TTC549 (cell line): ENCODE results near the gene CAST.
"Not testable (repeated sequence)": the region's sequence is repeated elsewhere in the genome, so short reads cannot be mapped to it uniquely, and the experiment has no call there.

ENCODE experiments used
- FAIRE-seq: peaks from 2 replicates; lab custom pipeline; 2012; peaks lifted over from hg19 to GRCh38; lab: Jason Lieb, UNC

Gene CAST

GRCh38 chr5:96661855-96662724 lies at the start of gene CAST:
Gene CAST (plus strand): TSS chr5:96662376. CDS start chr5:96662423, 47 bp downstream.
- no peak for FAIRE-seq

GRCh38 chr5:96614110-96614691 lies 48.0 kb upstream of the CAST start:
- FAIRE-seq: no peak

- no peak for FAIRE-seq
Measured at GRCh38 chr5:96615223-96615622, 47.0 kb upstream of the CAST start.

- FAIRE-seq: no peak
Measured at GRCh38 chr5:96616801-96617200, 45.4 kb upstream of the CAST start.

- FAIRE-seq: not testable (repeated sequence)
Measured at GRCh38 chr5:96618311-96619016, 43.7 kb upstream of the CAST start.

- FAIRE-seq: no peak
Measured at GRCh38 chr5:96619946-96620345, 42.2 kb upstream of the CAST start.

GRCh38 chr5:96624596-96624995 lies 37.6 kb upstream of the CAST start:
- FAIRE-seq: no peak

- FAIRE-seq: no peak
Measured at GRCh38 chr5:96625365-96625764, 36.8 kb upstream of the CAST start.

- FAIRE-seq: no peak
Measured at GRCh38 chr5:96626956-96627355, 35.2 kb upstream of the CAST start.

GRCh38 chr5:96627792-96628398 lies 34.3 kb upstream of the CAST start:
- FAIRE-seq: no peak

GRCh38 chr5:96628406-96628805 lies 33.8 kb upstream of the CAST start:
- no peak for FAIRE-seq

GRCh38 chr5:96629774-96630173 lies 32.4 kb upstream of the CAST start:
- no peak for FAIRE-seq

GRCh38 chr5:96633820-96634219 lies 28.4 kb upstream of the CAST start:
- no peak for FAIRE-seq

GRCh38 chr5:96634881-96635280 lies 27.3 kb upstream of the CAST start:
- no peak for FAIRE-seq

GRCh38 chr5:96636046-96636445 lies 26.1 kb upstream of the CAST start:
- no peak for FAIRE-seq

- FAIRE-seq: no peak
Measured at GRCh38 chr5:96636594-96636993, 25.6 kb upstream of the CAST start.

- no peak for FAIRE-seq
Measured at GRCh38 chr5:96637196-96637595, 25.0 kb upstream of the CAST start.

GRCh38 chr5:96638561-96638960 lies 23.6 kb upstream of the CAST start:
- no peak for FAIRE-seq

- no peak for FAIRE-seq
Measured at GRCh38 chr5:96640696-96641095, 21.5 kb upstream of the CAST start.

- FAIRE-seq: no peak
Measured at GRCh38 chr5:96641368-96642280, 20.6 kb upstream of the CAST start.

GRCh38 chr5:96642281-96642640 lies 19.9 kb upstream of the CAST start:
- no peak for FAIRE-seq

- no peak for FAIRE-seq
Measured at GRCh38 chr5:96645091-96645490, 17.1 kb upstream of the CAST start.
